Ecto neural progenitor cell (in vitro differentiated cells): Measurements from ENCODE around the gene SRSF12.
A peak's percentile ranks its signal among the peaks of the same experiment; 100 is the strongest.

Experiments
- DNase-seq: peaks from one replicate; pipeline ENCODE4 v3.0.0-alpha.2; 2018; ENCODE audit warnings: low spot score

The SRSF12 gene

DNA sequence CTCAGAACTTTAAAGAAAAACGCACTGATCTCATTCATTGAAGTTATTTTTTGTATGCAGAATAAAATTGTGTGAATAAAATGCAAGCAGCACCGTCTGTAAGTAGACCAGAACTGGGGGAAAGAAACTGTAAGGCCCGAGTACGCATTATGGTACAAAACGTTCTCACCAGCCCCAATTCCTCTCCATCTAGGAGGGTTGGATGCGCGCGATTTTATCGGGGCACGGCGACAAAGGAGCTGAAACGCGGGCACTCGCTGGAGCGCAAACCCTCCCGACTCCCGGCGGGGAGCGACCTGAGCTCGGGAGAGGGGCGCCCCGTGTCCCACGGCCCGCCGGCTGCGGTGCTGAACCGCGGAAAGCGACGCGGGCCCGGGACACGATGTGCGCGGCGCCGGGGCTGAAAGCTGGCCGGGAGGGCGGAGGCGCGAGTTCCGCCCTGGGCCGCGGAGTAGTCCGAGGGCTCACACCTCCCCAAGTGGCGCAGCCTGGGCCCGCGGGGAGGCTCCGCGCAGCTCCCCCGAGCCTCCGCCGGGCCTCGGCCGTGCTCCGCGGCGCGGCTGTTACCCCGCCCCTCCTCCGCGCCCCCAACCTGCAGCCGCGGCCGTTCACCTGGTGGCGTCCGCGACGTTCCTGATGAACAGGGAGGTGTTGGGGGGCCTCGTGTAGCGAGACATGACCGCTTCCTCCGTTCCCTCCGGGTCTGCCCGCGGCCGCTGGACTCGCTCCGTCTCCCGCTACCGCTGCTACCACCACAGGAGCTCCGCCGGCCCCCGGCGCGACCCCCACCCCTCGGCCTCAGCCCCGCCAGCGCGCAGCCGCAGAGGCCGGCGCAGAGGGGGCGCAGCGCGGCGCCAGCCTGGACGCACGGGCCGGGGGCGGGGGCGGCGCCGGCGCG, at the start of gene SRSF12:
Gene SRSF12 (minus strand): TSS at position 861 of the 898 bp plus-strand sequence. CDS start 184 bp downstream, at position 677.
- peak; percentile 79 for DNase-seq

DNA sequence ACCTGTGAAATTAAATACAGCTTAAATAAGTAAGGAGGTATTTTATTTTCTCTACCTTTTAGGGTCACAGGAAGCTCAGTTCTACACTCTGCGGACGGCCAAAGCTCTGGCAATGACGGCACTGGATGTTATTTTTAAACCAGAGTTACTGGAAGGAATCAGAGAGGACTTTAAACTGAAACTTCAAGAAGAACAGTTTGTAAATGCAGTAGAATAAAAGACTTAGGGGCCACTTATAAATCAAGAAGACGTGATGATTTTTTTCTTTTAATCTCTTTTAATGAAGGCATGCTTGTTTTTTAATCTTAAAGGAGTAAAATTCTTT, 44.1 kb upstream of the SRSF12 start:
- DNase-seq = no peak

DNA sequence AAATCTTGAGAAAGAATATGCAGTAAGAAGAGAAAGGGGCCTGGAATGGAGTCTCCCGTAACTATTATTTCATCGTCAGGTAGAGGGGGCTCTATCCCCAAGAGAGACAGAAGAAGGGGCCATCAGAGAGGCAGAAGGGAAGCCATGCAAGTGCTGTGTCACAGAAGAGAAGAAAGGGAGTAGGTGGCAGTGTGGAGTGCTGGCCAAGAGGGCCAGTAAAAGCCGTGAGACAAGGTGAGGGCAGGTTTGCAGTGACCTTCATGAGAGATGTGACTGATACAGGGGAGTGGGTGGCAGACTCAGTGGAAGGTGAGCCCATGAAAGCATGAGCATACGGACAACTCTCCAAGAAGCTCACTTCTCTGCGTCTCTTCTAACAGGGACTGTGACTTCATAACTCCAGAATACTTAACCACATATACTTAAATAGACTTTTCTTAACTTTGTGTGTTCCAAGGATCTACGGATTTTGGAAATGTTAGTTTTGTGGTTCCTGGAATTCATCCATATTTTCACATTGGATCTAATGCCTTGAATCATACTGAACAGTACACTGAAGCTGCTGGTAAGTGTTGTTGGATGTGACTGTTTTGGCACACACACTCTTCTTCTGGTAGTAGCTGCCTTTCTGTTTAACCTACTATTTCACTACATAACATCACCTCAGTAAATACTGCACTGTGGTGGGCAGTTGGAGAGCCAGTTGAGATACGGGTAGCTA, 43.6 kb upstream of the SRSF12 start:
- DNase-seq = no peak

DNA sequence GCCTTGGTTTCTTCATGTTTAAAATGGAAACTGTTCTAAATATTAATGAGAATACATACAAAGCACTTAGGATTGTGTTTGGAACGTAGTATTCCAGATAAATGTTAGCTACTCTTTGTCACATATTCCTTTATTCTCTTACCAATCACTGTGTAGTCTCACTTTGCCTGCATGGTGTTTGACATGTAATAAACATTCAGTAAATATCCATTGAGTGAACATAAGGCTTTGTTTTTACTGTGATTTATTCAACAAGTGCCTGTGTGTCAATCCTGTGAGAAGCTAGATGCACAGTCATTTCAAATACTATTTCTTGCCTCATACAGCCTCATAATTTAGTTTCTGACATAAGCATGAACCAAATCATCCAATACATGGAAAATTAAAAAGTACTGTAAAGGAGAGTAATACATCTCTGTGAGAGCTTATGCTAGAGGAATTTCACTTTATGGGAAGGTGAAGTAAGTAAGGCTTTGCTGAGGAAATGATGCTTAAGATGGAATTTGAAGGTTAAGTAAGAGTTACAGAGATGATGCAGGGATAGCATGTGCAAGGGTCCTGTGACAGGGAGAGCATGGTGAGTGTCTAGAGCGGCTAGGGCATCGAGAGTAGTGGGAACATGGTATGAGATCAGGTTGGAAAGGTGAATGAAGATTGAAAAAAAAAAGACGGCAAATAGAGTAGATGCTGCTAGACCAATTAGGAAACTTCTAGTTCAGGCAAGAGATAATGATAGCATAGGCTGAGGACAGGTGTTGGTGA, 42.6 kb upstream of the SRSF12 start:
- no peak for DNase-seq

DNA sequence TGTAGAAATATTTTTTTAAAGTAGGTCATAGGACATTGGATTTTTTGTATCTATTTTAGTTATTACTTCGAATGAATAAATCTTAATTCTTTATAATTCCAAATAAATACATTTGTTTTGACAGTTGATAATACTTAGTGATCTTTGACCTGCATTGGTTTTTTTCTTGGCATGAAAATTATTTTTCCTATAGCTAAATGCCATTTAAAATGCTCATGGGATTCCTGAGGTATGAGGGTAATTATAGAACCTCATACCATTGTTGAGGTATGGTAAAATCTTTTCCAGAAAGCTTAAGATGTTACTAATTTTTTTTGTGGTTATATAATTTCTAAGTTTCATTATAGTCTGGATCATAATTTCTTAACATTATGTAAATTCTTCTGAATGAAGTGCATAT, 36.3 kb upstream of the SRSF12 start:
- DNase-seq = no peak

DNA sequence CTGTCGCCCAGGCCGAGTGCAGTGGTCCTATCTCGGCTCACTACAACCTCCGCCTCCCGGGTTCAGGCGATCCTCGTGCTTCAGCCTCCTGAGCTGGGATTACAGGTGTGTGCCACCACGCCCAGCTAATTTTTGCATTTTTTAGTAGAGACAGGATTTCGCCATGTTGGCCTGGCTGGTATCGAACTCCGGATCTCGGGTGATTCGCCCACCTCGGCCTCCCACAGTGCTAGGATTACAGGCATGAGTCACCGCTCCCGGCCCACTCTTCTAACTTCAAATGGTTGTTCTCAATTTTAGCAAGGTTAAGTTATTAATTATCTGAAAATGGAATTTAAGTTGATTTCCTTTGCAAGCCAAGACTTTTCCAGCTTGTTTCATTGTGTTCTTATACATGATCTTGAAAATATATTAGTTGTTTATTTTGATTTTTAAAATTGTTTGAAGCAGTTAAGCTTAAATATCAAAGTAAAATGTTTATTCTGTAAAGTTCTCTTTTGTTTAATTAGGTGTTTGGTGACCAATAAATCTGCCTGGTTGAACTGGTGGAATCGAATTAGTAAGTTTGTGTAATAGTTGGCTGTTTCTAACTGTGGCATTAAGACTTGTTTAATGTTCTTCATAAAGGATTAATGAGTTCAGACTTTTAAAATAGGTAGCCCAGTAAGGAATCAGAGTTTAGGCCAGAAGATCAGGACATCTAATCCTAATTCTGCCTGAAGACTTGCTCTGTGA, 30.3 kb upstream of the SRSF12 start:
- DNase-seq = no peak

DNA sequence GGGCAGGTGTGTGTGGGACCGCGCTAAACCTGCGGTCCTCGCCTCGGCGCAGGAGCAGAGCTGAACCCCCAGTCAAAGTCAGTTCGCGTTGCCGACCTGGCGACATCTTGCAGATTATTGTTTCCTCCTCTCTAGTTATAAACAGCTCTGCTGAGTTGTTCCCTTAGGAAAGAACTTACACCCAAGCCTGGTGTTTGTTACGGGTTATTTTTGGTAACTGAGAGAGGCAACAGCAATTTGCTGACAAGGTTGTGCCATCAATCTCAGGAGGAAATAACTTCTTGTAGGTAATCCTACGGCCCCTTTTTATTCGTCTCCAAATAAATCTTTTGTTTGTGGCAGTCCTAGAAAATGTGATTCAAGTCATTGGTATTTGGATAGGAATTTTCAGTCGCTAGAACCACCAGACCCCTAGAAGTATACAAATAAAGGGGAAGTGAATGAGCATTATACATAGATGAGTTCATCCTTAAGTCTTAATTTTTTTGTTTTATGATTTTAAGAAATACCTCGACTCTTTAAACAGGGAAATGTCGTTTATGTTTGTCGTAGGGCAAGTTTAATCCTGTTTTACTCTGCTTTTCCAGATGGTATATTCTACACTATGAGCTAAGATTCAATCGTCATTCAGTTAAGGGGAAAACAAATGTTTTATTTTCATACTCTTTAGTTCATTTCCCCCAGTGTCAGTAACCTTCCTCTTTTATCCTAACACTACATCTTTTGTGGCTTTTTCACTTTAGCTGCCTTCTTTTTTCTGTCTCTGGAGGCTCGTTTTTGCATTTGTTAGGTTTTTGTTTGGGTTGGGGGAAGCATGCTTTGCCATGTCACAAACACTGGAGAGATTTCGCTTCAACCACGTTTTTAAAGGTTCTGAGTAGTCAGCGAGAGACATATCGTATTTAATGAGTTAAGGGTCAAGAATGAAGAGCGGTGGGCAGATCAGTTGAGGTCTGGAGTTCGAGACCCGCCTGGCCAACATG, 29.1 kb upstream of the SRSF12 start:
- no peak for DNase-seq

DNA sequence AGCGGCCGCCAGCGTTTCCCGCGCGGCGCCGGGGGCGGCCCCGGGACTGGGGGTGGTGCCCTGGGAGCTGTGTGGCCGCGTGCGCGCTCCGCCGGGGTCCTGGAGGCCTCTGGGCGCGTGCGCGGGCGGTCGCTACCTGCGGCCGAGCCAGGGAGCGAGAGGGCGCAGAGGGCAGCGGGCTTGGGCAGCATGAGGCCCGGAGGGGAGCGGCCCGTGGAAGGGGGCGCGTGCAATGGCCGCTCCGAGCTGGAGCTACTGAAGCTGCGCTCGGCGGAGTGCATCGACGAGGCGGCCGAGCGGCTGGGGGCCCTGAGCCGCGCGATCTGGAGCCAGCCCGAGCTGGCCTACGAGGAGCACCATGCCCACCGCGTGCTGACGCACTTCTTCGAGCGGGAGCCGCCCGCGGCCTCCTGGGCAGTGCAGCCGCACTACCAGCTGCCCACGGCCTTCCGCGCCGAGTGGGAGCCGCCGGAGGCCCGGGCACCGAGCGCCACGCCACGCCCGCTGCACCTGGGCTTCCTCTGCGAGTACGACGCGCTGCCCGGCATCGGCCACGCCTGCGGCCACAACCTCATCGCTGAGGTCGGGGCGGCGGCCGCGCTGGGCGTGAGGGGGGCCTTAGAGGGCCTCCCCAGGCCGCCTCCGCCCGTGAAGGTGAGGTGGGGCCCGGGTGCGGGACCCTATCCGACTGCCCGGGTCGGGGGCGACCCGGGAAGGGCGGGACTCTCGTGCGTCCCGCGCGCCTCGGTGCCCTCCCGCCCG, 28.3 kb upstream of the SRSF12 start, which contains the start of gene PM20D2:
Gene PM20D2 (plus strand): TSS at position 100 of the 762 bp plus-strand sequence. CDS start 90 bp downstream, at position 190.
- peak; percentile 76 for DNase-seq

DNA sequence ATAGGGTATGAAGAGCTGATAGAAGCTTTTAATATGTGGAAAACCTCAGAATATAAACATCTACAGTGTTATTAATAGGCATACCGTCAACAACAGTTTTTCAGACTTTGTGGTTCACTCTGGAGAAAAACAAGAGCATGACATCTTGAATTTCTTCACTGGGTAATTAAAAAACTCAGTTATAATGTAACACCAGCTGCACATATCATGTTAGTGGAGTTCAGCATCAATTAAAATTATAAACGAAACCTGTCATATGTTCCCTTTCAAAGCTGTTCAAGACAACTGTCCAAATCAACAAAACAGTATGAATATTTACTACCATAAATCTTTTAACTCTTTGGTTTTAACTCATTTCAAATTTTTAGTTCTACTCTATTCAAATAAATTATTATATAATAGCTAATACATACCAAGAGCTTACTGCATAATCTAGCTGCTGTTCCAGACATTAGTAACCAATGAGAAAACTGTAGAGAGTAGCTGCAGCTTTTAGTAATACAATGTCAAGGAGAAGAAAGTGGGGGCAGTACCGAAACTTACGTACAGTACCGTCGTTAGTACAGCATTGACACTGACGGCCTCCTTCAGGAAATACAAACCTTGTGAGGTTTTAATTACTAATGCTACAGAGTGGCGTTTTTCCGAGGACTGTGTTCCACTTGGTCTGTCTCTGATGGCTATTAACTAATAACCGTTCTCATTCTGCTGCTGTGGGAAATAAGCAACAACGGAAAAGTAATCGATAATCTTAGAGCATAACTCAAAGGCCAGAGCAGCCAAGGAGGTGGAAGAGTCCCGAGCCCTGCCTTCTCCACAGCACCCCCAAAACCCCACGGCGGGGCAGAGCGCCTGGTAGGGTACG, 27.5 kb upstream of the SRSF12 start:
- no peak for DNase-seq

DNA sequence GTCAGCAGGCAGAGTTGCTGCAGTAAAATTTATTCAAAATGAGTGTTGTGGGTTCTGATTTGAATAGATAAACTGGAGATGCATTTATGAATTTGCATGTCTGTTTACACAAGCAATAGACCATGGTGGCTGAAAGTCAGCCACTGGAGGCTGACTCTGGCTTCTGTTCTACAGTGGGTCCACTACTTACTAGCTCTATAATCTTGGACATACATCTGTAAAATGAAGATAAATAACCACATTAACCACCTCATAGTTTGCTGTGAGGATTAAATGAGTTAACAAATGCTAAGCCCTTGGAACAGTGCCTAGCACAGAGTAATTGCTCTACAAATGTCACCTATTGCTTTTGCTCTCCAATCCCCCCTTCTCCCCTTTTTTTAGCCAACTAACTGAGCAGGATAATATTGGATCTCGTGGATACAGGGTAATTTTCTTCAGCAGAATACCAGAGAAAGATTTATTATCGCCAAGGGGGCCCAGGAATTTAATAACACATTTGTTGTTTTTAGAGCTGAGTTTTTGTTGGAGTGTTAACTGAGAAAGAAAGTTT, 26.6 kb upstream of the SRSF12 start:
- no peak for DNase-seq

DNA sequence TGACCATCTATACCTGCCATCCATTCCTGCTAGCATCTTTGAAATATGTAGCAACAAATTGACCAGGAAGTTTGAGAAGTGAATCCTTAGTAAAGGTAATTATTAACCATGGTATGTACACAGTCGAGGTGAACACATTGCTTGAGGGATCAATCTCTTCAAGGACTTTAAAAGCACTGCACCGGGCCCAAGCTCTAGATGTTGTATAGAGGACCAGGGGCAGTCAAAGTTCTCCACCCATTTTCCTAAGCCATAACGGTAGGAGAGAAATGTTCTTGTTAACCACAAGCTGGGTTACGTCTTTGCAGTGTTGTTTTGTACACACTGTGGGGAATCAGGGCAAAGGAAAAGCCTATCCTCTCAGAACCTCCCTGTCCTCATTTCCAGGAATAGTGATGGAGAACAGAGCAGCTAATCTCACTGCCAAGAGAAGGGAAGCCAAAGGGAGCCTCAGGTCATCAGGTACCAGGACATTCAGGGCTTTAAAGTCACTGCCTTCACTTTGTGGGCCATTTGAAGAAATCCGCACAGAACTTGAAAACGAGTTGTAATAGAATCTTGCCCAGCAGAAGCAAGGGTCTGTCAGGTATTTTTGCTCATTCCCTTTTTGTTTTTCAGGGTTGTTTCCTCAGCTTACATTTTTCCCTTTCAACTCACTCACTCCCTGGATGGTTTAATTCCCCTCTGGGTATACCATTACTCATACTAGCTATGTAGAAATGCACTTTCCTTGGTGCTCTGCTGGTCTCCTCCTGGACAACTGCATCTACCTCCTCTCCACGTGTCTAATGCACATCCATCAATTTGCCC, 22.7 kb upstream of the SRSF12 start:
- no peak for DNase-seq

DNA sequence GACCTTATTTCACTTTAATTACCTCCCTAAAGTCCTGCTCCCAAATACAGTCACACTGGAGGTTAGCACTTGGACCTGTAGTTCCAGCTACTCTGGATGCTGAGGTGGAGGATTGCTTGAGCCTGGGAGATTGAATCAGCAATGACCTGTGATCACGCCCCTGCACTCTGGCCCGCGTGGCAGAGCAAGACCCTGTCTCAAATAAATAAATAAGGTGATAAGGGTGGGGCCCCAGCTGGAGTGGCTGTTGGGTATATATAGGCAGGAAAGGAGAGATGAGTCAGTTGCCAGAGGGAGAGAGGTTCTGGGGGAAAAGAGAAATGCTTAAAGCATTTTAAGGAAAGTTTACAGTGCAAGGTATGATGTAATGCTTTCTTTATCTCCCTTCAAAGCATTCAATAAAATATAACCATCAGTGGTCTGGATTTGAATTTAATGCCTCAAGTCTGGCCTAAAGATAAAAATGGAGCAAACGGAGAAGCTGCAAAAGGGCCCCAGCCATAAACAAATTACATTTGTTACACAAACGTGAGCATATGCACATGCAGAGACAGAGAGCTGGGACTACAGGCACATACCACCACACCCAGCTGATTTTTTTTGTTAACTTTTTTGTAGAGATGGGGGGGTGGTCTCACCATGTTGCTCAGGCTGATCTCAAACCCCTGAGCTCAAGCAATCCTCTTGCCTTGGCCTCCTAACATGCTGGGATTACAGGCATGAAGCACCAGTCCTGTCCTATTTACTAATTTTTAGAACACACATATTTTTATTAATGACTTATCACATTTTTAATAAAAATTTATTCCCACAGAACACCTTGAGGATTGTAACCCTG, 21.9 kb upstream of the SRSF12 start:
- no peak for DNase-seq

DNA sequence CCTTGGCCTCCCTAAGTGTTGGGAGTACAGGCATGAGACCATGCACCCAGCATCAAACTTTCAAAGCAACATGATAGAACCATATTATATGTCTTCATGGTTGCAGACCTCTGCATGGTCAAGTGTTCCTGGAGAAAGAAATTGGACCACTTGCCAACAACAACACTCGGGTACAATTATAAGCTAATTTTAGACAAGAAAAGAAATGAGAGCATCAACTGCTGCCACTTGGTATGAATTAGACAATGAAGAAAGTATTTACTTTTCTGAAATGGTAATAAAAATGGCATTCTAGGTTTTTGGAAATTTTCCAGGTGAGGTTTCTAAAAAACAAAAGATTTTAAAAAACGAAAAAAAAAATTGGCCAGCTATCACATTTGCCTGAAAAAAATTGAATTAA, 20.3 kb upstream of the SRSF12 start:
- no peak for DNase-seq

DNA sequence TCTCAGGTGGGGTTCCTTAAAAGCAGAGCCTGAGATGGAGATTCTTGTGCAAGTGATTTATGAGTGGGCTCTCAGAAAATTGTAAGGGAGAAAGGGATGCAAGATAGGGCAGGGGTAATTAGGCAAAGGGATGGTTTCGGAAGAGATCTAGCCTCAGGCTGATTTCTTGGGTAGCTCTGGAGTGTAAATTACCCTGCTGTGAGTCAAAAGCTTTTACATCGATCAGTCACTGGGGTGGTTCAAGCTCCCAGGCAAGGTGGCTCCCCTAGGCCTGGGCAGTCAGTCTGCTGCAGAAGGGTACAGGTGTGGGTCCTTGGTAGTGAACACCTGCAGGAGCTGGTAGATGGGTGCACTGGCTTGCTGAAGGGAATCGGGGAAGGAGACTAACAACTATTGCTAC, 16.9 kb upstream of the SRSF12 start:
- no peak for DNase-seq

DNA sequence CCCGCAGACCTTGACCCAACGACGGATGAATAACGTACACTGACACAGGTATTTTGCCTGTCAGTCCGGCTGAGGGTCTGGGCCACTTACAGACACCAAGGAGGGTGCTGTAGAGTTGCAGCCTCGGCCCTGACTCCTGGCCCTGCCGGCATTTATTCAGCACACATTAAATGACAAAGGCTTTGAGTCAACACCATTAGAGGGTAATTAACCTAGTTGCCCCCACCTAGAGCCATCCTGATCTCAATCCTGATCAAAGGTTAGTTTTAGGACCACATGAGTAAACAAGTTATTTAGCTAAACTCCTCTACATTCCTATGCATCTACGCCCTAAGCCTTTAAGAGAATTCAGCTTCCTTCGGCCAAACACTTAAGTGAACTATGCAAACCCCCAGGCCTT, 16.1 kb upstream of the SRSF12 start:
- DNase-seq = no peak

DNA sequence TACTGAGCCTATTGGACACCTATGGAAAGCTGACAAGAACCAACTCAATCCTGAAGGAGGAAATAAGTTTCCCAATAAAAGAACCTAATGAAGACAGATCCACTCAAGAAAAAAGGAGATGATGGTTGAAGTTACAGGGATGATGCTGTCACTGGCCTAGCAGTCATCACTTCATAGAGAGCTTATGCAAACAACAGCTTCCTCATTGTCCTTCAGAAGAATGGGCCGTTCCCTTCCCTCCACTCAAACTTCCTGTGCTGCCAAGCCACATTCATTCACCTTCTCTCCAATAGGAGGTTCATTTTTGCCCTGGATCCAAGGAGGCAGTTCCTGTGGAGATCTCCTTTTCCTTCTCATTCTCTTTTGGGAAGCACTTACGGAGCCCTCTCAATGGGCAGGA, 14.2 kb upstream of the SRSF12 start:
- DNase-seq = no peak

DNA sequence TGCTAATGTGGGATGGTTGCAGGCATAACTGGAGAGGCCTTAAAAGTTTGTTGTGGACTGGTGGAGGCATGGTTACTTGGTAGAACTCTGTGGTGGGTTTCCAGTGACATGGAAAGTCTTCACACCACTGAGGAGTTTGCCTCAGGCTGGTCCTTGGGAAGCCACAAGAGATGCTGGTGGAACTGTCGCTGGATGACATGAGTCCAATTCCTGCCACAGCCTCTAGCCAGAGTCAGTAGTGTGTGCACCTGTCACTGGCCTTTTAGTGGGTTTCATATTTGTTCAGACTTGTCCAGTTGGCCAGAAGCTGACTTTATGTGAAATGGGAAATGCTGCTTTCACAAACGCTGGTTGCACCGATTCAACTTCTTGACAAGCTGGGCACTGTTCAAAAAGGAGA, 13.7 kb upstream of the SRSF12 start:
- DNase-seq = peak; percentile 15
